ENCODE data around the gene TXN. TPM values are rescaled to one million over a fixed set of nuclear protein-coding genes. Genes with fewer than 3 reads are reported as not detected.
A peak's percentile ranks its signal among the peaks of the same experiment; 100 is the strongest.
"Not testable (repeated sequence)": the region's sequence is repeated elsewhere in the genome, so short reads cannot be mapped to it uniquely, and the experiment has no call there.

TXN gene
- total RNA-seq, 1 experiment from 2014 or later, result 375 TPM

GRCh38 chr9:110270211-110270995 lies 14.1 kb upstream of the TXN start:
- Histone ChIP-seq H3K9me3 (replicated peaks) (no peaks in the 10 kb centered on the region), H3K4me3 (no peak overlapping the region), H3K27me3 (no peaks in the 10 kb centered on the region), H3K27ac (no peak overlapping the region), H3K4me1 (no peaks in the 10 kb centered on the region), H3K36me3 (no peaks in the 10 kb centered on the region)
- no peak for DNase-seq

- DNase-seq, result no peak
- no peaks in the 10 kb centered on the region for H3K27me3 ChIP-seq
- H3K27ac ChIP-seq, result no peak overlapping the region
- no peaks in the 10 kb centered on the region for H3K4me1 ChIP-seq
- no peaks in the 10 kb centered on the region for H3K36me3 ChIP-seq
- H3K4me3 ChIP-seq, result no peak overlapping the region
- no peaks in the 10 kb centered on the region; the same call in 1 of the 2 replicates for H3K9me3 ChIP-seq (replicated peaks)
These were observed 10.5 kb upstream of the TXN start for GRCh38 chr9:110266795-110267194.

- Histone ChIP-seq H3K27ac (no peak overlapping the region), H3K9me3 (replicated peaks) (no peaks in the 10 kb centered on the region; the same call in 1 of the 2 replicates), H3K4me1 (no peaks in the 10 kb centered on the region), H3K36me3 (no peaks in the 10 kb centered on the region), H3K4me3 (no peak overlapping the region), H3K27me3 (no peaks in the 10 kb centered on the region)
- DNase-seq, result no peak
These were observed 5.3 kb upstream of the TXN start for GRCh38 chr9:110261632-110262031.

- no peak for DNase-seq
- no peaks in the 10 kb centered on the region for H3K27me3 ChIP-seq
These were observed 4.6 kb upstream of the TXN start for GRCh38 chr9:110260911-110261310.

GRCh38 chr9:110259566-110259965 lies 3.3 kb upstream of the TXN start:
- 0 out of 2 replicates have a peak, but pooled peaks cover 2% of the 10 kb centered on the region for H3K4me1 ChIP-seq
- H3K27ac ChIP-seq, result no peak overlapping the region
- H3K9me3 ChIP-seq (replicated peaks), result no peaks in the 10 kb centered on the region; the same call in 1 of the 2 replicates
- no peak overlapping the region for H3K4me3 ChIP-seq
- no peak for DNase-seq
- H3K27me3 ChIP-seq, result no peaks in the 10 kb centered on the region
- no peaks in the 10 kb centered on the region for H3K36me3 ChIP-seq

More at GRCh38 chr9:110260911-110261310, 4.6 kb upstream of the TXN start:
- Histone ChIP-seq H3K36me3 (no peaks in the 10 kb centered on the region), H3K4me3 (no peak overlapping the region), H3K9me3 (replicated peaks) (no peaks in the 10 kb centered on the region; the same call in 1 of the 2 replicates), H3K4me1 (no peaks in the 10 kb centered on the region), H3K27ac (no peak overlapping the region)

GRCh38 chr9:110258690-110259091 lies 2.4 kb upstream of the TXN start:
- Histone ChIP-seq H3K27ac (no peak overlapping the region), H3K9me3 (replicated peaks) (no peaks in the 10 kb centered on the region; the same call in 1 of the 2 replicates), H3K36me3 (no peaks in the 10 kb centered on the region)

GRCh38 chr9:110257956-110258355 lies 1.6 kb upstream of the TXN start:
- no peaks in the 10 kb centered on the region for H3K36me3 ChIP-seq
- H3K4me3 ChIP-seq, result no peak overlapping the region
- DNase-seq, result no peak
- no peak overlapping the region for H3K27ac ChIP-seq
- no peaks in the 10 kb centered on the region for H3K27me3 ChIP-seq
- H3K4me1 ChIP-seq, result 0 out of 2 replicates have a peak, but pooled peaks cover 4% of the 10 kb centered on the region
- H3K9me3 ChIP-seq (replicated peaks), result no peaks in the 10 kb centered on the region; the same call in 1 of the 2 replicates

More at GRCh38 chr9:110258690-110259091, 2.4 kb upstream of the TXN start:
- H3K27me3 ChIP-seq, result no peaks in the 10 kb centered on the region
- H3K4me1 ChIP-seq, result 0 out of 2 replicates have a peak, but pooled peaks cover 4% of the 10 kb centered on the region
- H3K4me3 ChIP-seq, result no peak overlapping the region
- DNase-seq, result no peak

- 0 out of 2 replicates have a peak, but pooled peaks cover 4% of the 10 kb centered on the region for H3K4me1 ChIP-seq
- H3K4me3 ChIP-seq, result peak overlapping the region; percentile 91
- no peaks in the 10 kb centered on the region; the same call in 1 of the 2 replicates for H3K9me3 ChIP-seq (replicated peaks)
- no peaks in the 10 kb centered on the region for H3K27me3 ChIP-seq
- peak overlapping the region; percentile 85 for H3K27ac ChIP-seq
- peak; percentile 19 to 30 for DNase-seq
- no peaks in the 10 kb centered on the region for H3K36me3 ChIP-seq
These were observed 962 bp upstream of the TXN start for GRCh38 chr9:110257097-110257841.

GRCh38 chr9:110255463-110256379 lies 586 bp downstream of the TXN start:
- peak overlapping the region; percentile 91 for H3K4me3 ChIP-seq
- peak; percentile 57 to 64 for DNase-seq

GRCh38 chr9:110255034-110255462 lies 1.3 kb downstream of the TXN start:
- no peaks in the 10 kb centered on the region for H3K9me3 ChIP-seq (replicated peaks)
- H3K27ac ChIP-seq, result peak overlapping the region; percentile 85
- no peak for DNase-seq
- 0 out of 2 replicates have a peak, but pooled peaks cover 4% of the 10 kb centered on the region for H3K4me1 ChIP-seq
- H3K4me3 ChIP-seq, result peak overlapping the region; percentile 91
- H3K36me3 ChIP-seq, result peaks cover 12% of the 10 kb centered on the region
- no peaks in the 10 kb centered on the region for H3K27me3 ChIP-seq

More at GRCh38 chr9:110255463-110256379, 586 bp downstream of the TXN start:
- no peaks in the 10 kb centered on the region for H3K27me3 ChIP-seq
- H3K27ac ChIP-seq, result peak overlapping the region; percentile 85
- 0 out of 2 replicates have a peak, but pooled peaks cover 4% of the 10 kb centered on the region for H3K4me1 ChIP-seq
- H3K9me3 ChIP-seq (replicated peaks), result no peaks in the 10 kb centered on the region
- peaks cover 5% of the 10 kb centered on the region; the same call in 1 of the 2 replicates for H3K36me3 ChIP-seq

GRCh38 chr9:110254500-110254899 lies 1.8 kb downstream of the TXN start:
- Histone ChIP-seq H3K27me3 (no peaks in the 10 kb centered on the region), H3K4me3 (peak overlapping the region; percentile 91), H3K27ac (no peak overlapping the region)

GRCh38 chr9:110252509-110253139 lies 3.7 kb downstream of the TXN start:
- no peak for DNase-seq
- Histone ChIP-seq H3K36me3 (peaks cover 32% of the 10 kb centered on the region), H3K27ac (no peak overlapping the region), H3K27me3 (no peaks in the 10 kb centered on the region), H3K4me1 (0 out of 2 replicates have a peak, but pooled peaks cover 4% of the 10 kb centered on the region), H3K4me3 (no peak overlapping the region), H3K9me3 (replicated peaks) (no peaks in the 10 kb centered on the region)

More at GRCh38 chr9:110254500-110254899, 1.8 kb downstream of the TXN start:
- Histone ChIP-seq H3K36me3 (peaks cover 17% of the 10 kb centered on the region), H3K9me3 (replicated peaks) (no peaks in the 10 kb centered on the region), H3K4me1 (0 out of 2 replicates have a peak, but pooled peaks cover 4% of the 10 kb centered on the region)
- no peak for DNase-seq

- peaks cover 38% of the 10 kb centered on the region for H3K36me3 ChIP-seq
- DNase-seq; H3K9me3 ChIP-seq (replicated peaks); H3K27me3 ChIP-seq; H3K27ac ChIP-seq; H3K4me3 ChIP-seq; H3K4me1 ChIP-seq: not testable (repeated sequence)
These were observed 4.5 kb downstream of the TXN start for GRCh38 chr9:110251770-110252169.
